ENCODE measurements around the gene NXPH4. TPM values are rescaled to one million over a fixed set of nuclear protein-coding genes. Genes with fewer than 3 reads are reported as not detected.
A peak's percentile ranks its signal among the peaks of the same experiment; 100 is the strongest.

Gene NXPH4
- total RNA-seq, 2 experiments from 2014 or later: 5.3 to 10.5 TPM

GRCh38 chr12:57216921-57217879, 606 bp downstream of the NXPH4 start:
- H3K9me2 ChIP-seq (ENCODE audit: insufficient read depth, low read length): no peaks in the 10 kb centered on the region
- no peak overlapping the region for H3K27ac ChIP-seq (ENCODE audit: low read depth, low read length, poor library complexity, severe bottlenecking)
- no peak for TF ChIP-seq CTCF (conservative IDR thresholded peaks at IDR 0.05; ENCODE audit: low read length)
- no TSS peak for BruUV-seq (replicated peaks)
- peaks cover 61% of the 10 kb centered on the region for H3K4me1 ChIP-seq (ENCODE audit: insufficient read depth, low read length, poor library complexity, severe bottlenecking)
- H3K9me3 ChIP-seq (ENCODE audit: low read length): no peaks in the 10 kb centered on the region
- no peaks in the 10 kb centered on the region for H3K79me2 ChIP-seq (ENCODE audit: insufficient read depth, low read depth, low read length)
- ChIA-PET POLR2A (interaction anchor here (1.6 to 1.9 kb wide), 3 partner anchors 10 to 13 kb away, joined by 4 to 7 read pairs (median 5); partner anchors contain the start of gene SHMT2), CTCF (ENCODE audit: unreplicated experiment) (interaction anchor here (1.2 to 1.5 kb wide), 2 partner anchors 12 to 26 kb away, joined by 3 to 30 read pairs; partner anchors contain the start of gene SHMT2)
- peak; percentile 18 for DNase-seq (ENCODE audit: low spot score)
- peak overlapping the region; percentile 86 for H3K4me2 ChIP-seq (ENCODE audit: low read length)
- intact Hi-C loops (cut with micrococcal nuclease; ENCODE audit: unreplicated experiment): loop anchor here (1.0 kb wide), 1 partner anchor 12 kb away; the partner anchor contains the start of gene SHMT2
- H2AFZ ChIP-seq (ENCODE audit: low read length): 0 out of 2 replicates have a peak overlapping the region, but pooled peaks have one; percentile 10
- H3K36me3 ChIP-seq (ENCODE audit: insufficient read depth, low read length): no peaks in the 10 kb centered on the region
- peak overlapping the region; percentile 71 for H3K4me3 ChIP-seq (ENCODE audit: low read depth, low read length, poor library complexity, severe bottlenecking)
- H4K20me1 ChIP-seq (ENCODE audit: insufficient read depth, low read length): no peaks in the 10 kb centered on the region

DNA sequence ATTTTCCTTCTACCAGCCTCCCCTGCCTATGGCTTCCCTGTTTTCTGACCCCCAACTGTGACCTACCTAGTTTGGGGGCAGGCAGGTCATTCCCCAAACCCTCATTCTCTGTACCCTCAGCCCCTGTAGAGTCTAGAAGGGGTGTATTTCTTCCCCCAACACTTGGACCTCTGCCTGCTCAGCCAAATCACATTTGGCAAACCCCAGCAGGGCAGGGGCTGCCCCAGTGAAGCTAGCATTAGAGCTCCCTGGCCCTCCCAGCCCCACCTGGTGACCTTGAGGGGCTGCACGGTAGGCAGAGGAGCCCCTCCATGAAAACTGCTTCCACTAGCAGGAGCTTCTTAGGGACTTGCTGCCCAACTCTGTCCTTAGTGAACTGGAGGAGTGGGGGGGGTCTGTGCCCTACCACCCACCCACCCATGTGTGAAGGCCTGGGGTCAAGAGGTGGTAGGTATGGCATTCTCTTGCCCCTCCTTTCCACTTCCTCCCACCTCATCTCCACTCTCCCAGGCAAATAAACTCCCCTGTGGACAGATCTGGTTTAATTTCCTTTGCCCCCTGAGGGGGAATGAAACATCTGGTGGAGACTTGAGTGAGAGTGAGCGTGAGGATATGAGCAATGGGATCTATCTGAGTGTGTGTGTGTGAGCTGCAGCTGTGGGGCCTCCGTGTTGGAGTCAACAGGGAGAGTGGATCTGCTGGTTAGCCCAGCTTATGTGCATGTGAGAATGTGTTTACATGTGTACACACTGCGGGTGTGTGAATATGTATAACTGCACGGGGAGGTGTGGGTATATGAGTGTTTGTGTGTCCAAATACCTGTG, 1.6 kb downstream of the NXPH4 start:
- DNase-seq (ENCODE audit: low spot score): no peak
- Histone ChIP-seq H3K27ac (ENCODE audit: low read depth, low read length, poor library complexity, severe bottlenecking) (no peak overlapping the region), H3K9me3 (ENCODE audit: low read length) (no peaks in the 10 kb centered on the region), H3K4me2 (ENCODE audit: low read length) (peak overlapping the region; percentile 86), H4K20me1 (ENCODE audit: insufficient read depth, low read length) (no peaks in the 10 kb centered on the region), H3K9me2 (ENCODE audit: insufficient read depth, low read length) (no peaks in the 10 kb centered on the region), H3K79me2 (ENCODE audit: insufficient read depth, low read depth, low read length) (no peaks in the 10 kb centered on the region), H3K36me3 (ENCODE audit: insufficient read depth, low read length) (no peaks in the 10 kb centered on the region), H3K4me3 (ENCODE audit: low read depth, low read length, poor library complexity, severe bottlenecking) (peak overlapping the region; percentile 71), H3K4me1 (ENCODE audit: insufficient read depth, low read length, poor library complexity, severe bottlenecking) (peaks cover 63% of the 10 kb centered on the region), H2AFZ (ENCODE audit: low read length) (no peak overlapping the region)
- no TSS peak for BruUV-seq (replicated peaks)
- ChIA-PET CTCF (ENCODE audit: unreplicated experiment) (interaction anchor here (1.2 to 1.5 kb wide), 2 partner anchors 11 to 25 kb away, joined by 3 to 30 read pairs; partner anchors contain the start of gene SHMT2), POLR2A (interaction anchor here (1.6 to 1.9 kb wide), 2 partner anchors 9 to 12 kb away, joined by 4 to 5 read pairs; partner anchors contain the start of gene SHMT2)
- intact Hi-C loops (cut with micrococcal nuclease; ENCODE audit: unreplicated experiment): no loop called here
- TF ChIP-seq CTCF (conservative IDR thresholded peaks at IDR 0.05; ENCODE audit: low read length): no peak
- no peak for TF ChIP-seq EZH2phosphoT487 (IDR thresholded peaks at IDR 0.05; ENCODE audit: borderline replicate concordance, low read depth, low read length)
